IMR-90 (cell line): ENCODE measurements around the gene RASSF8.

Experiments used
- CTCF ChIP-seq: conservative IDR thresholded peaks from 2 replicates; pipeline ENCODE4 v1.5.1; 2012; ENCODE audit warnings: mild to moderate bottlenecking, low read depth, low read length, improper control_type of control experiment
- POLR2A ChIP-seq: IDR thresholded peaks from 2 replicates; pipeline ENCODE4 v1.6.1; 2012; ENCODE audit warnings: mild to moderate bottlenecking, low read depth, low read length

GRCh38 chr12:26088998-26089397, 130.5 kb downstream of the RASSF8 start:
- TF ChIP-seq CTCF, result no peak
- no peak for TF ChIP-seq POLR2A
